ENCODE results near the gene FERMT1. TPM values are rescaled to one million over a fixed set of nuclear protein-coding genes. Genes with fewer than 3 reads are reported as not detected.
"Not testable (repeated sequence)": the region's sequence is repeated elsewhere in the genome, so short reads cannot be mapped to it uniquely, and the experiment has no call there.

FERMT1 gene
- total RNA-seq, 1 experiment from 2014 or later, result 7.0 TPM

DNA sequence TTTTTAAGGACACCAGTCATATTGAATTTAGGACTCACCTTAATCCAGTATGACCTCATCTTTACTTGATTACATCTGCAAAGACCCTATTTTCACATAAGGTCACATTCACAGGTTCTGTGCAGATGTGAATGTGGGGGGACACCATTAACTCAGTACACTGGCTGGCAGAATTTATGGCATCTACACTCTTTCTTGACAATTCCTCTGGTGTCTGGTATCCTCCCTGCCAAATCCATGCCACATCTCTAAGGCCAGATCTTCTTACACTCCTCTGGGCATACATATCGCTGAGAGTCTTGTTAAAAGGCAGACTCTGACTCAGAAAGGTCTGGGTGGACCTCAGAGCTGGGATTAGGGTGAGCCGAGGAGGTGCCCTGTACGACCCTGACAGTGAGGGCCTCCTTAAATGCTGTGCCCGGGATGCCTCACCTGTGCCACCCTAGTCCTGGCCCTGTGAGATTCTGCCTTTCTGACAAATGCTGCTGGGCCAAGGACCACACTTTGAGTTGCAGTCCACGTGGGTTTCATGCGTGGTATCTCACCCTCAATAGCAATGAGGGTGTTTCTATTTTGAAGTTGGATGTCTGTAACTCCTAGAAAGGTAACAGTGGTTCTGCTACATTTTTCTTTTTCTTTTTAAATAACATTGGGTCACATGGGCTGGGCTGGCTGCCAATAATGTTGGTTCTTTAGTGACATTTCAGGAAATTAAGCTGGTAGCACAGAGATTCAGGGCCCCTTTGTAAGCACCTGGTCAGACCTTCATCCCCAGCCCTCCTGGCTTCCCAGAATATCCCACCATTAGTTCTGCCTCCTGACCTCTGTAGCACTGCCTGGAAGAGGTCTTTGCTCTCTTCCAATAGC, 51.8 kb downstream of the FERMT1 start:
- no peak for DNase-seq (ENCODE audit: low spot score)

DNA sequence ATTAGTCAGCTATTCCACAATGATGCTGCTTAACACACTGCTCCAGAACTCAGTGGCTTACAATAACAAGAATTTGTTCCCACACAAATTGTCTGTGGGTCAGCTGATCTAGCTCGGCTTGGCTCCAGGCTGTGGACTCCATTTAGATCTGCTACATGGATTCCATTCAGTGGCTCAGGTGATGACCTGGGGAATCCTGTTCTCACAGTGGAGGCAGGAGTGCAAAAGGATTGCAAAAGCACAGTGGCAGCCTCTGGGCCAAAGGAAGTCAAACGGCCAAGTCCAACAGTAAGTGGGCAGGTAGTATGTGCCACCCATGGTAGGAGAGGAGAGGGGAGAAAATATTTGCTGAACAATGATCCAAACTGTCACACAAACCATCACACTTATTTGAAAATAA, 53.2 kb downstream of the FERMT1 start:
- DNase-seq (ENCODE audit: low spot score), result no peak

DNA sequence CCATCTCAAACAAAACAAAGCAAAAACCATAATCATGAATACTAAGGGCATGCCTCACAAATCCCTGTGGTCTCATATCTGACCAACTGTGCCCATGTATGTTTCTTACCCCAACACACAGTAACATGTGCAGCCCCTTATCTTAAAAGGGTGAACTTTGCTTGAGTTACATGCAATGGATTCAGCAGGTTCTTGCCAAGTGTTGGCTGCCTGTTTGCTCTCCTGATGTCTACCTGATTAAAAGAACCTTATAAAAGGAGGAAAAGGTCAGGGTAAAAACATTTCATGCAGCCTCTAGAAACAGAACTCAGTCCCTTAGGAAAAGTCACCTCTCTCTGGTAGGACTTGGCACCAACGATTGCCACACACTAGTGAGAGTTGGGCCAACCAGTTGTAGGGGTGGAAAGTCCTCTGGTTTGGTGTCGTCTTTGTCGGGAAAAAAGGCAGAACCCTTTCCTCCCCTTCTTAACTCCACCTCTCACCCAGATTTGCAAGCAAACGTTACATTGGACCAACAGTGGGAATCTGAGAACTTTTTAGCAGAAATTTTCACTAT, 55.0 kb downstream of the FERMT1 start:
- DNase-seq (ENCODE audit: low spot score), result no peak

DNA sequence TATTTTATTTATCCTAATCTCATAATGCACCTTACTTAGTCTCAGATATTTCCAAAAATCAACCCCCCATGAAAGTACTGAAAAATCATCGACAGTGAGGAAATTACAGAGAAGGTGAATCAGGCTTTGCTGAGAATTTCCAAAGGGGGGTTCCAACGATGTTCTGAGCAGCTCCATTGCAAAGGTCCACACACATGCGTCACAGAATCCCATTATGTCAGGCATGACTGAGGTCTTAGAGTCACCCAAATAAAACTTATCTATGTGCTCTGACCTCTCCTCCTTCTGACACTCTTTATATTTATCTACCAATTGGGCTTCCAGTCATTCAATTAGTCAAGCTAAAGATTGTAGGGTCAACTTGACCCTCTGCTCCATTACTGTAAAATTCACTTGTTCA, 56.2 kb downstream of the FERMT1 start:
- no peak for DNase-seq (ENCODE audit: low spot score)

DNA sequence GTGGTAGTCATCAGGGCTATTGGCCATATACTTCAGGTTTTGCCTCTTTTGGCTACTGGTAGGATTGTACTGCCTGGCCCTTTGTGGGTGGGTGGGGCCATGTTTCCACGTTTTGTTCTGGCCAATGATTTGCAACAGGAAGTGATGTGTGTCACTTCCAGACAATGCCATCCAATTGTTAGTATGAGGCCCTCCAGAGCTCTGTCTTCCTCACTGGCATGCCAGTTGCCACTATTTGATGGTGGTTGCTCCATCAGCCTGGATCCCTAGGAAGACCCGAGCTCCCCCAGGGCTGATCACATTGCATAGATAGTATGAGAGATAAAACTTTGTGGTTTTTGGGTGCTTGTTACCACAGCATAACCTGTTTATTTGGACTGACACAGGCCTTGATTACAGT, 61.3 kb downstream of the FERMT1 start:
- DNase-seq (ENCODE audit: low spot score), result no peak

DNA sequence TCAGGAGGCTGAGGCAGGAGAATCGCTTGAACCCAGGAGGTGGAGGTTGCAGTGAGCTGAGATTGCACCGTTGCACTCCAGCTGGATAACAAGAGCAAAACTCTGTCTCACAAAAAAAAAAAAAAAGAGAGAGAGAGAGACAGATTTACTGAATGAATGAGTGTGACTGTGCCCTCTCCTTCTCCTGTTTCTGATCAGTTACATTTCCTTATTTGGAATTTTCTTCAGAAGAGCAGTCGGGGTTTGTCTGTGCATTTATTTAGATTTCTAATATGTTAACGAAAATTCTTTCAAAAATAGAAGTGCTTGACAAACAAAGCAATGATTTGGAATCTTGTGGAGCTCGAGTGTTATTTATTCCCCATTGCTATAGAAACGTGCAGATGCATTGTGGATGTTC, 62.6 kb downstream of the FERMT1 start:
- no peak for DNase-seq (ENCODE audit: low spot score)

DNA sequence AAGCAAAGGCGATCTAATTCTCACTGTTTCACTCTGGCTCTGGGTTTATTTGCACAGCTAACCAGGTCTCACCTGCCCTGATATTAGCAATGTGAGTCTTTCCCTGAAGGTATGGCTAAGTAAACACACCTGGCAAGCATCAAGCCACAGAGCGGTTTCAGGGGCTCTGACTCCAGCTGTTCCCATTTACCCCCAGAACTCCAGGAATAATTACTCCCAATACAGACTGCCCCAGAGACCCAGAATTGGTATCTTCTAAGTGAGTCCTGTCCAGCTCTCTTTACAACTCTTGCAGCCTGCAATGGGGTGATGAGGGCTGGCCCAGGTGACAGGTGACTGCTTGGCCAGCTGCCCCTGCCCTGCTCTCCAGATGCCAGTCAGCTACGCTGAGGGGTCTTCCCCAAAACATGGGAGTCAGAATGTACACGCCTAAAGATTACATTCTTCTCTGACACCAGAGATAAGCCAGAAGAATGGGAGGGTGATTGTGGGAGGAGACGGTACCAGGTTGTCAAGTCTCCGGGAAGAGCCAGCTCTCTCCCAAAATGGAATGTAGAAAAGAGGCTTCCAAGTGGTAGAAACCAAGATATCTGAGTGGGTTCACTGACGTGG, 64.0 kb downstream of the FERMT1 start:
- DNase-seq (ENCODE audit: low spot score), result no peak

DNA sequence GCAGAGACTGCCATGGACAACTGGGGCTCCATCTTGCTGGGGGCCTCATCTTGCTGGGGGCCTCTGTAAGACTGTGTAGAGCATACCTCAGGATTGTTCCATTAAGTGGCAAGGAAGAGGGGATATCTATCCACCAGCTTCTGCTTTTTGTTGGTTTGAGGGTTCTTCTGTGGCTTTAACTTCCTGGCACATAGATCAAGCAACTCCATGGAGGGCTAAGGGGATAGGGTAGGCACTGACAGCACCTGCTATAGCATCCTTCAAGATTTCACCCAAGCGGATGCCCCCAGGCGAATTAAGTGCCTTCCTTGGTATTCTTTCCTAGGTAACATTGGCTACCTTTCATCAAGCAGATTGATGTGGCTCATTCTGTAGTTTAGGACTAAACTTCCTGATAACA, 65.1 kb downstream of the FERMT1 start:
- no peak for DNase-seq (ENCODE audit: low spot score)

DNA sequence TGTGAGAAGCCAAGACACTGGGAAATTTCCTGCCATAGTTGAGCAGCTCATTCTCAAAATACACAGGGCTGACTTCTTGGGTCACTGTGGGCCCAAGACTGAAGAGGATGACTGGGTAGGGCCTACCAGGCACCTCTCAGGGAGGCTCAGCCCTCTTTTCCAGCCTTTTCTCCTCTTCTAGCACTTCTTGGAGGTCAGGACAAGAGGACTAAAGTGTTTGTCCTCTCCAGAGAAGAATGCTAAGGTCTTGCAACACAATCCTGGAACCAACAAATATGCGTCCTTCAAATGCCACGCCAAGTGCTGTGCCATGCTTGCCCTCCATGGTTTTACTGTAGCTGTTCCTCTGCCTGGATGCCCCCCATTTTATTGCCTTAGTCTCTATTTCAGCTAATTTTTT, 65.7 kb downstream of the FERMT1 start:
- DNase-seq (ENCODE audit: low spot score), result no peak

DNA sequence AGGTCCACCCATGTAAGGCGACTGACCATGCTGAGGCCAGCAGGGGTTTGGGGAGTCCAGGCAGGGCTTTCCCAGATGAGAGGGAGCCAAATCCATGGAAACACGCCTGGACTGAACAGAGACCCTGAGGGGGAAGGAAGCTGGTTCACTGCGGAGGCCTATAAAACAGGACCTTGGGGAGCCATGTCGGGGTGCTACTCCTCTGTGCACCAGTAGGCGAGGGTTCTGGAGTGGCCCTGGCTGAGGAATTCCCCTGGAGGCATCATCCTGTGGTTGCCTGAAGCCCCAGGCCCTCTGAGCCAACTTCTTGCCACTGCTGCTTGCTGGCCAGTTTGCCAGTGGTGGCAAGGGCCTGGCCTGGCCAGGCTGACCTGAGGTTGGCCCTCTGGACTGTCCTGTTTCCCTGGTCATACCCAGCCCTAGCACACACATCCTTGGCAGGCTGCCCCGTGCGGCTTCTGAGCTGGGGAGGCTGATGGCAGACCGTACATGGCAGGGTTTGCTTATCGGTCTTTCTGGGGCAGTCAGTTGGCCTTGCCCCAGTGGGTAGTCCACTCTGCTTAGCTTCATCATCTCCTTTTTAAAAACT, 66.8 kb downstream of the FERMT1 start:
- DNase-seq (ENCODE audit: low spot score), result no peak

DNA sequence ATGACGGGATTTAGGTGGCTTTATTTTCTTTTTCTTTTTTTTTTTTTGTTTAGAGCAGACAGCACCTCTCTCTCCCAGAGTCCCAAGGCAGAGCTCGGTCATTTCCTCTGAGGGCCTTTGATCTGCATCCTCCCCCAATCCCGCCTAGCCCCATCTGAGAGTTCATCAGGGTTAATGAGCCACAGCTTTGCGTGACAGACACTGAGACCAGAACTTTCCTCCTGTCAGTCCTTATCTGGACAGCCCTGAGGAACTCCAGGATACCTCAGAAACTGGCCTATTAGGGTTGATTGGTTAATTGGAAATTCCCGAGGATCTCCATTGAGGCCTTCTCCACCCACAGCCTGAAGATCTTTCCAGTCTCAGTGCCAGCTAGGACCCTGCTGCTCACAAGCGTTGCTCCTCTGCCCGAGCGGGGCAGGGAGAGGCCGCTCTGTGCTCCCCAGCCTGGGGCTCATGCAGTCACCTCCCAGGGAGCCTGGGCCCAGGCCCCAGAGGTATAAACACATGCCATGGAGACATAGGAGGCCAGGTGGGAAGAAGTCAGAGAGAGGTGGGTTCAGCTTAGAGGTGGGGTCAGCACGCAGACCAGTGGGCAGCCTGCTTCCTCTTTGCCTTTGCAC, 67.6 kb downstream of the FERMT1 start:
- DNase-seq (ENCODE audit: low spot score), result no peak

DNA sequence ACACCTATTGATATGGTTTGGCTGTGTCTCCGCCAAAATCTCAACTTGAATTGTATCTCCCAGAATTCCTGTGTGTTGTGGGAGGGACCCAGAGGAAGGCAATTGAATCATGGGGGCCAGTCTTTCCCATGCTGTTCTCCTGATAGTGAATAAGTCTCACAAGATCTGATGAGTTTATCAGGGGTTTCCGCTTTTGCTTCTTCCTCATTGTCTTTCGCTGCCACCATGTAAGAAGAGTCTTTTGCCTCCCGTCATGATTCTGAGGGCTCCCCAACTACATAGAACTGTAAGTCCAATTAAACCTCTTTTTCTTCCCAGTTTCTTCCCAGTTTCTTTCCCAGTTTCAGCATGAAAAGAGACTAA, 68.2 kb downstream of the FERMT1 start:
- DNase-seq (ENCODE audit: low spot score), result not testable (repeated sequence)

DNA sequence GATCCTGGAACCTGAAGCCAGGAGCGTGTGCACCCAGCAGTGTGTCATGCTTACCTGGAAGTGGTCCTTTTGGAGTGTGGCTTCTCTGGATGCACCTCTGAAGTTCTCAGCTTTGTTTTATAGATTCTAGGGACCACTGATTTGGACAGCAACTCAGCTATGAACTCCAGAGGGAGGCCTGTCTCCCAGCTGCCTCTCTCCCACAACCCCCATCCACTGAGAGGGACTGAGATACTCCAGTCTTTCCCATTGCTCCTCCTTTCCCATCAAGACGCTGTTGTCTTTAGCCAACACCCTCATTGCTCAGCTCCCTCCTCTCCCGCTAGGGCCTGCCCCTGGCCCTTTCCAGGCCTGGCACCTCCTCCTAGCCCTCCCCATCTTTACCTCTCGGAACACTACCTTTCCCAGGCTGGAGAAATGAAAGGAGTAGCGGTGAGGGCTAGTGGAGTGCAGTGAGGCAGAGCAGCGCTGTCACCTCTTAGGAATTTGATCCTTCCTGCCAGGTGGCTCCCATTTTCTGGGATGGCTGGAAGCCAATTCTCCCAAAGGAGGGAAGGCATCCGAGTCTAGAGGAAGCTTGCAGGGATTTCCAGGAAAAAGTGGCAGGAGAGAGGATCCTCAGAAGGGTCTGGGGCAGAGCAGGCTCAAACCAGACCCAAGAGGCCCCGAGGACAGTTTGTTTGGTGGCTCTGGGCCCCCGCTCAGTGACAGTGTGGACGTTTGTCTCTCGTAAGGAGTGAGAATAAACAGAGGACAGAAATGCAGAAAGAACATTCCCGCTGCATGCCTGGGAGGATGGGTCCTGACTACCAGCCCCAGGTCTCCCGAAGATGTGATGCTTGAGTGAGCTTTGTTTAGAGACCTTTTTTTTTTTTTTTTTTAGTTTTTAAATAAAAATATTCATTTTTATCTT, 68.8 kb downstream of the FERMT1 start, which contains the start of gene LRRN4:
Gene LRRN4 (minus strand): TSS at position 285 of the 913 bp plus-strand sequence. CDS start 1,261 bp downstream, outside the sequence.
- DNase-seq (ENCODE audit: low spot score), result peak; percentile 80

DNA sequence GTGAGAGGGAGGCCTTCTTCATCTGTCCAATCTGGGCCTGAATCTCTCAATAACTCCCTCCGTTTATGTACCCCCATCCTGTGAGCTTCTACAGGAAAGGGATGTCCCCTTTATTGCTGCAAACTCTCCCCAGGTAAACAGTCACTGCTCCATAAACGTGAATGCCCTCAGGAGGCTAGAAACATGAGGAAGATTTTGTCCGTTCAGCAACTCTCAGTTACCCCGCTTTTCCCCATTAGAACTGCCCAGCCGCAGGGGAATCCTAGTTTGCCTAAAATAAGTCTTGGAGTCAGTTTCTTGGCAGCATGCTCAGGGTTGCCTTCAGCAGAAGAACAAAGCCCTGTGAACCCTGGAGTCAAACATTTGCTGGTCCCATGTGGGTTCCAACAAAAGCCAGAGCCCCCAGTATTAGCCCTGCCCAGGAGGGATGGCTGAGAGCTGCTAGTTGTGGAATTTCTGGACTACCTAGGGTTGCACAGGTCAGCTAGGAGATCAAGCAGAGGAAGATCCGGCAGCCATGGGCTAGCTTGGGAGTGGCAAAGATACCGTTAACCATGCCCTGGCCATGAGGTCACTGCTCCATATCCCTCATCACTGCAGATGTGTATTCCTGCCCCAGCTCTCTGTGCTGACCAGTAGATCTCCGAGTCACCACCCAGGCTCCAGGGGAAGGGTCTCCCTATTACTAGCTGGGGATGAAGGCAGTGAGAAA, 69.6 kb downstream of the FERMT1 start:
- DNase-seq (ENCODE audit: low spot score), result peak; percentile 24

DNA sequence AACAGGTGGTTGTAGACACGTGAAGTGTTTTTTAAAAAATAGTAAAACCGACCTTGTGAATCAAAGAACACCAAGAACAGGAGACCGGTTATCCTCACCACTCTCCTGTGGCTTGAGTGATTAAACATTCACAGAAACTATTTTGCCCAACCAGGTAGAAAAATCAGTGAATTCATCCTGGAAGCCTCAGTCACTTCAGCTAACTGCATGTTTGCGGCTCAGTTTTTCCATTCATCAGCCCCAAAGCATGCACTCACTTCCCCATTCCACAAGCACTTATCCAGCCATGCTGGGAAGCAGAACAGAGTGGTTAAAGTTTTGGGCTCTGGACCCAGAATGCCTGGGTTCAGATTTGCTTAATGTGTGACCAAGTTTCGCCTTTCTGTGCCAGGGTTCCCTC, 71.3 kb downstream of the FERMT1 start:
- DNase-seq (ENCODE audit: low spot score), result no peak

DNA sequence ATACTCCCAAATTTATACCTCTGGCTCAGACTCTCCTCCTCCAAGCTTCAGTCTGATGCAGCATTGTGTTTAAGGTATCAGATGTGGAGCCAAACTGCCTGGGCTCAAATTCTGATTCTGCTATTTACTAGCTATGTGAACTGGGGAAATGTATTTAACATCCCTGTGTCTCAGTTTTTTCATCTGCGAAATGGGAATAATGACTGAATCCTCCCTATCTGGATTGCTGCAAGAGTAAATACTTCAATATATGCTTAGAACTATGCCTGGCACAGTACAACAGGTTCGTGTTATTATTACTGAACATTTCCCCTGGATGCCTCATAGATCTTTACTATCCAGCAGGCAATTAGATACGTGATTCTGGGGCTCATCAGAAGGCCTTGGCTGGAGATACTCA, 74.4 kb downstream of the FERMT1 start:
- DNase-seq (ENCODE audit: low spot score), result no peak

DNA sequence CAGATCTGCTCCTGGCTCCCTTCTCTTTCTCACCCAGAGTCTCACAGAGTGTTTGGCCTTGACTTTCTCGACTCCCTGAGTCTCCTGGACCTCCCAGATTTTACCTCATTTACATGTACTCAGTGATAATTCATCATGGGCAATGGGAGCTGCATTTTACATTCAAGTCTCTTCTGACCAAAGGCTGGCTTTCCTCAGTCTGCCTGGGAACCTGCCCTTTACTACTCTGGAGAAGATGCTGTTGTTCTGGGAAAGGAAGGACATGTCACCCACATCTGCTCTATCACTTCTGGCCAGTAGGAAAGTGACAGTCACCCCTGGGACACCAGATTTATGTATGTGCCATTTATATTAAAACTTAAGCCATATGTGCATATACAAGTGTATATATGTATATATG, 76.4 kb downstream of the FERMT1 start:
- no peak for DNase-seq (ENCODE audit: low spot score)

DNA sequence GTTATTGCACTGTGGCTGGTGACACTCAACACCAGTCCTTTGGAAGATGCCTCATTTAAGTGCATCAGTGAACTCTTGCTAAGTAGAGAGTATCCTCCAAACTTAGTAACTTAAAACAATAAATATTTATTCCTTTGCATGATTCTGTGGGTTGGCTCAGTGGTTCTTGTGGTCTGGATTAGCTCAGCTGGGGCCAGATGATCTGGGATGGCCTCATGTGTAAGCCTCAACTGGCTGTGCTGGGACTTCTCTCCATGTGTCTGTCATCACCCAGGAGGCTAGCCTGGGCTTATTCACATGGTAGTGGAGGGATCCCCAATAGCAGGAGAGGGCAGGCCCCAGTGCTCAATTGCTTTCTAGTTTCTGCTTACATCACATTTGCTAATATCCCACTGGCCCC, 77.3 kb downstream of the FERMT1 start:
- no peak for DNase-seq (ENCODE audit: low spot score)

DNA sequence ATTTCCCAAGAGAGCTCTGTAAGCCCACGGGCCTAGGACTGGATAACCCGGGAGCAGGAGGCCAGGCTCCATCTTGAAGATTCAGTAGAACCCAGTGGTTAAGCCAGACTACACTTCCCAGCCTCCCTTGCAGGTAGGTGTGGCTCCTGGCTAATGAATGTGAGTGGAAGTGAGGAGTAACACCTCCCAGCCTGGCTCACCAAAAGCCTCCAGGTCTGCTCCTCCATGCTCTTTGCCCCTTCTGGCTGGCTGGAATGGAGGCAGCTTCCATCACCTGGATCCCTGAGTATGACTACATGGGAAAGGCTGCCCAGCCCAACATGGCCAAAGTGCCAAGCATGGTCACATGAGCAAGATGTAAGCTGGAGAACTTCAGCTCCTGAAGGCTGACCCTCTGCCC, 78.7 kb downstream of the FERMT1 start:
- DNase-seq (ENCODE audit: low spot score), result no peak

DNA sequence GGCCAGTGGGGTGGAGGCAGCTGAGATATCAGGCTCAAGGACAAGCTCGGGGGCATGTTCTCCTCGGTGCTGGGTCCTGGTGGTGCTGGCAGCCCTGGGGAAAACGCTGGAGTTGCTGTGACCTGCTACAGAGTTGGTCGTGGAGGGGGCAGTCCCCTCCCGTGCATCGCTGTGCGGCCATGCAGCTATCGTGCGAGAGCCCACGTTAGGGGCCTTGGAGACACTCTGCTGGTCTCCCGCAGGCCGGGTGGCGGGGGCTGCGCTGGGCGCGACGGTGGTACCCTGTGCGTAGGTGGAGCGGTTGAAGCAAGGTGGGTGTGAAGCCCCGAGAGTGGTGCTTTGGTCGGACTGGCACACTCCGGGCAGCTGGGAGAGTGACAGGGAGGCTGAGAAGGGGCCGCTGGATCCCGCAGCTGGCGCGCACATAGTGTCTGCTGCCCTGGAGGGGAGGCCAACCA, 81.0 kb downstream of the FERMT1 start:
- no peak for DNase-seq (ENCODE audit: low spot score)
